HCT116 (cell line): ENCODE measurements around the gene UBE2G2. TPM values are rescaled to one million over a fixed set of nuclear protein-coding genes. Genes with fewer than 3 reads are reported as not detected.
A peak's percentile ranks its signal among the peaks of the same experiment; 100 is the strongest.

Source experiments
- ATAC-seq: fragments of 200-7000 bp; cut with Tn5 transposase; 2 replicates; pipeline ENCODE4 v1.9.1; 2020; ENCODE audit warnings: mild to moderate bottlenecking, moderate library complexity
- BruUV-seq: library from RNA; stranded (reverse); fragments of 400-500 nt; replicated peaks from 2 replicates; lab custom pipeline; 2021; lab: Mats Ljungman, UMichigan
- CTCF ChIA-PET: fragments of 300-600 bp; sonication (Branson Sonifier 250); formaldehyde crosslinking; loops from one replicate; lab custom pipeline; 2021; ENCODE audit warnings: antibody characterized with exemption; lab: Charles Lee
- POLR2A ChIA-PET: fragments of 300-600, 350-600 bp; sonication (Branson Sonifier 250); formaldehyde crosslinking; loops from one replicate; lab custom pipeline; 2021; ENCODE audit warnings: antibody characterized with exemption; lab: Charles Lee
- RAD21 ChIA-PET, 2 experiments: fragments of 300-600 bp; sonication (Branson Sonifier 250); formaldehyde crosslinking; loops; one replicate each; lab custom pipeline; 2023; ENCODE audit warnings: low total read pairs in 2 of 2; ENCODE audit not compliant: uncharacterized antibody in 2 of 2, unreplicated experiment in 2 of 2, low non-redundant PET in 1 of 2; lab: Charles Lee
- DNase-seq: peaks from one replicate; pipeline ENCODE4 v3.0.0-alpha.2; 2010; ENCODE audit warnings: low read depth, low spot score
- H2AFZ ChIP-seq: fragments of 200-600 bp; shearing (Covaris generic), sonication (generic); 2 replicates; pipeline ENCODE4 v1.6.1; 2017; ENCODE audit warnings: low read depth, mixed run types, mixed read lengths, antibody characterized with exemption, low read length; ENCODE audit not compliant: poor library complexity, severe bottlenecking
- H3K27ac ChIP-seq: 2 replicates; pipeline ENCODE4 v1.5.1; 2012; ENCODE audit warnings: low read depth, low read length
- H3K27me3 ChIP-seq: fragments of 200-600 bp; sonication (generic); 2 replicates; pipeline ENCODE4 v1.6.1; 2016; ENCODE audit warnings: mixed run types, low read length, mixed read lengths; ENCODE audit not compliant: insufficient read depth
- H3K36me3 ChIP-seq, 2 experiments: fragments of 200-500 bp in 1 of 2; fragments of 200-600 bp in 1 of 2; sonication (Bioruptor generic) in 1 of 2; sonication (generic) in 1 of 2; 2 replicates each; pipeline versions ENCODE4 v1.5.1 to v1.6.1; 2014 to 2016; ENCODE audit warnings: low read length in 2 of 2, inconsistent platforms in 1 of 2, mixed read lengths in 1 of 2, mixed run types in 1 of 2; ENCODE audit not compliant: insufficient read depth in 2 of 2, control insufficient read depth in 1 of 2
- H3K4me1 ChIP-seq, 2 experiments: fragments of 200-600 bp in 1 of 2; sonication (generic) in 1 of 2; 2 replicates each; pipeline versions ENCODE4 v1.5.1 to v1.6.1; 2012 to 2017; ENCODE audit warnings: low read length in 2 of 2, inconsistent platforms in 1 of 2, mild to moderate bottlenecking in 1 of 2, mixed read lengths in 1 of 2, mixed run types in 1 of 2, moderate library complexity in 1 of 2; ENCODE audit not compliant: insufficient read depth in 2 of 2, control insufficient read depth in 1 of 2
- H3K4me2 ChIP-seq: fragments of 200-600 bp; sonication (generic); 2 replicates; pipeline ENCODE4 v1.6.1; 2017; ENCODE audit warnings: mixed run types, low read length, mixed read lengths
- H3K4me3 ChIP-seq, 2 experiments: fragments of 200-600 bp in 1 of 2; sonication (generic) in 1 of 2; replicated peaks in 1 of 2; 2 replicates each; pipeline ENCODE4 v1.5.1; 2011 to 2016; ENCODE audit warnings: low read length in 2 of 2, control low read depth in 1 of 2, low read depth in 1 of 2, mild to moderate bottlenecking in 1 of 2, mixed read lengths in 1 of 2, mixed run types in 1 of 2
- H3K79me2 ChIP-seq: fragments of 200-600 bp; sonication (generic); 2 replicates; pipeline ENCODE4 v1.6.1; 2017; ENCODE audit warnings: mild to moderate bottlenecking, mixed run types, low read length, moderate library complexity, mixed read lengths; ENCODE audit not compliant: insufficient read depth
- H3K9ac ChIP-seq: fragments of 200-600 bp; sonication (generic); 2 replicates; pipeline ENCODE4 v1.6.1; 2016; ENCODE audit warnings: low read length, mixed read lengths
- H3K9me2 ChIP-seq: fragments of 200-600 bp; sonication (generic), shearing (Covaris generic); 2 replicates; pipeline ENCODE4 v1.6.1; 2017; ENCODE audit warnings: mixed run types, mild to moderate bottlenecking, moderate library complexity; ENCODE audit not compliant: insufficient read depth
- H3K9me3 ChIP-seq, 2 experiments: fragments of 200-500 bp in 1 of 2; fragments of 200-600 bp in 1 of 2; sonication (Bioruptor generic) in 1 of 2; sonication (generic) in 1 of 2; 2 replicates each; pipeline ENCODE4 v1.6.1; 2014 to 2017; ENCODE audit warnings: low read length in 2 of 2, mixed read lengths in 2 of 2, inconsistent platforms in 1 of 2, low read depth in 1 of 2, mild to moderate bottlenecking in 1 of 2, mixed run types in 1 of 2, moderate library complexity in 1 of 2; ENCODE audit not compliant: control insufficient read depth in 1 of 2, insufficient read depth in 1 of 2
- H4K20me1 ChIP-seq: fragments of 200-600 bp; sonication (generic), shearing (Covaris generic); 2 replicates; pipeline ENCODE4 v1.6.1; 2017; ENCODE audit warnings: mixed run types, mild to moderate bottlenecking, moderate library complexity; ENCODE audit not compliant: insufficient read depth
- ATF3 ChIP-seq: IDR thresholded peaks from 2 replicates; pipeline ENCODE4 v1.6.1; 2012
- CBX3 ChIP-seq: IDR thresholded peaks from 2 replicates; pipeline ENCODE4 v1.6.1; 2012; ENCODE audit warnings: low read depth
- CEBPB ChIP-seq: IDR thresholded peaks from 2 replicates; pipeline ENCODE4 v1.6.1; 2012; ENCODE audit warnings: low read depth
- EZH2 ChIP-seq: fragments of 200-600 bp; sonication (generic); IDR thresholded peaks from 2 replicates; pipeline ENCODE4 v1.6.1; 2017; ENCODE audit warnings: antibody characterized with exemption, mixed run types
- EZH2phosphoT487 ChIP-seq: fragments of 200-600 bp; IDR thresholded peaks from 2 replicates; pipeline ENCODE4 v1.6.1; 2018; ENCODE audit warnings: antibody characterized with exemption, borderline replicate concordance
- POLR2AphosphoS5 ChIP-seq: IDR thresholded peaks from 2 replicates; pipeline ENCODE4 v1.6.1; 2011; ENCODE audit warnings: mild to moderate bottlenecking, low read depth, low read length, moderate library complexity
- RAD21 ChIP-seq: IDR thresholded peaks from 2 replicates; pipeline ENCODE4 v1.6.1; 2012; ENCODE audit warnings: low read depth, mild to moderate bottlenecking
- SP1 ChIP-seq: IDR thresholded peaks from 2 replicates; pipeline ENCODE4 v1.6.1; 2012; ENCODE audit warnings: low read depth
- TCF7L2 ChIP-seq: IDR thresholded peaks from 2 replicates; pipeline ENCODE4 v1.7.0; 2011; ENCODE audit warnings: borderline replicate concordance, inconsistent platforms; ENCODE audit not compliant: insufficient read depth, insufficient read length; ENCODE audit errors: extremely low read depth
- ZNF274 ChIP-seq: fragments of 200-500 bp; sonication (Bioruptor generic); IDR thresholded peaks from 2 replicates; pipeline ENCODE4 v1.6.1; 2014; ENCODE audit warnings: mild to moderate bottlenecking, low read depth, low read length, inconsistent platforms
- intact Hi-C: fragments of 100-400 bp; cut with micrococcal nuclease; formaldehyde crosslinking; loops from 2 replicates; pipeline ENCODE4 v1.10.0; 2022
- total RNA-seq: library from RNA; stranded (reverse); gene quantifications from one replicate; pipeline ENCODE4 v1.2.1, GENCODE V29; 2021; ENCODE audit not compliant: unreplicated experiment
- TF ChIP-seq, protein P1 (sequence below), 3 experiments: fragments of 200-600 bp in 1 of 3; sonication (generic) in 1 of 3; IDR thresholded peaks in 2 of 3; conservative IDR thresholded peaks in 1 of 3; 2 replicates each; pipeline ENCODE4 v1.5.1; 2012 to 2017; ENCODE audit warnings: low read depth in 2 of 3, low read length in 2 of 3, antibody characterized with exemption in 1 of 3, borderline replicate concordance in 1 of 3, control low read depth in 1 of 3, mild to moderate bottlenecking in 1 of 3, mixed read lengths in 1 of 3, mixed run types in 1 of 3, moderate library complexity in 1 of 3; ENCODE audit not compliant: insufficient read depth in 1 of 3
- TF ChIP-seq, protein P2 (sequence below): IDR thresholded peaks from 2 replicates; pipeline ENCODE4 v1.6.1; 2012
- TF ChIP-seq, protein P3 (sequence below): IDR thresholded peaks from 2 replicates; pipeline ENCODE4 v1.6.1; 2011; ENCODE audit warnings: mild to moderate bottlenecking, low read length, moderate library complexity; ENCODE audit not compliant: insufficient replicate concordance; ENCODE audit errors: extremely low read depth

UBE2G2 gene
- total RNA-seq, 1 experiment from 2014 or later = 86.5 TPM

- Histone ChIP-seq H3K27me3 (no peaks in the 10 kb centered on the region), H4K20me1 (no peaks in the 10 kb centered on the region), H3K4me2 (no peak overlapping the region), H2AFZ (no peak overlapping the region), H3K36me3 (no peaks in the 10 kb centered on the region), H3K79me2 (no peaks in the 10 kb centered on the region), H3K4me1 (no peaks in the 10 kb centered on the region), H3K4me3 (no peak overlapping the region), H3K27ac (no peak overlapping the region), H3K9me2 (no peaks in the 10 kb centered on the region), H3K9me3 (no peaks in the 10 kb centered on the region), H3K9ac (no peak overlapping the region)
- peak; percentile 59 for ATAC-seq
- intact Hi-C loops = loop anchor here (2.0 kb wide), 1 partner anchor 232 kb away; no protein-coding TSS in a partner anchor
- TF ChIP-seq, protein P1, sequence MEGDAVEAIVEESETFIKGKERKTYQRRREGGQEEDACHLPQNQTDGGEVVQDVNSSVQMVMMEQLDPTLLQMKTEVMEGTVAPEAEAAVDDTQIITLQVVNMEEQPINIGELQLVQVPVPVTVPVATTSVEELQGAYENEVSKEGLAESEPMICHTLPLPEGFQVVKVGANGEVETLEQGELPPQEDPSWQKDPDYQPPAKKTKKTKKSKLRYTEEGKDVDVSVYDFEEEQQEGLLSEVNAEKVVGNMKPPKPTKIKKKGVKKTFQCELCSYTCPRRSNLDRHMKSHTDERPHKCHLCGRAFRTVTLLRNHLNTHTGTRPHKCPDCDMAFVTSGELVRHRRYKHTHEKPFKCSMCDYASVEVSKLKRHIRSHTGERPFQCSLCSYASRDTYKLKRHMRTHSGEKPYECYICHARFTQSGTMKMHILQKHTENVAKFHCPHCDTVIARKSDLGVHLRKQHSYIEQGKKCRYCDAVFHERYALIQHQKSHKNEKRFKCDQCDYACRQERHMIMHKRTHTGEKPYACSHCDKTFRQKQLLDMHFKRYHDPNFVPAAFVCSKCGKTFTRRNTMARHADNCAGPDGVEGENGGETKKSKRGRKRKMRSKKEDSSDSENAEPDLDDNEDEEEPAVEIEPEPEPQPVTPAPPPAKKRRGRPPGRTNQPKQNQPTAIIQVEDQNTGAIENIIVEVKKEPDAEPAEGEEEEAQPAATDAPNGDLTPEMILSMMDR (IDR thresholded peaks at IDR 0.05 in 2 of 3, conservative IDR thresholded peaks at IDR 0.05 in 1 of 3; ENCODE audit: borderline replicate concordance in 1 of 3, insufficient read depth in 1 of 3, low read depth in 2 of 3, low read length in 2 of 3) = peak; percentile 30 to 46 (median 37); a peak in 4 of 6 replicates
- TF ChIP-seq, protein P2, sequence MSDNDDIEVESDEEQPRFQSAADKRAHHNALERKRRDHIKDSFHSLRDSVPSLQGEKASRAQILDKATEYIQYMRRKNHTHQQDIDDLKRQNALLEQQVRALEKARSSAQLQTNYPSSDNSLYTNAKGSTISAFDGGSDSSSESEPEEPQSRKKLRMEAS = no peak
- TF ChIP-seq ZNF274 = no peak
- TF ChIP-seq RAD21 = peak; percentile 62
- ChIA-PET CTCF (interaction anchor here (0.6 to 3.0 kb wide), 11 partner anchors 10 to 275 kb away, joined by 3 to 38 read pairs (median 3); no protein-coding TSS in a partner anchor), POLR2A (no interaction called here), RAD21 (interaction anchor here (1.1 to 1.2 kb wide), 2 partner anchors 51 to 232 kb away, joined by 3 to 6 read pairs; no protein-coding TSS in a partner anchor)
- no peak for DNase-seq
- no TSS peak for BruUV-seq
Observed at GRCh38 chr21:44742418-44743153, 59.0 kb downstream of the UBE2G2 start.

- CTCF ChIA-PET = interaction anchor here (0.9 to 3.0 kb wide), 9 partner anchors 11 to 274 kb away, joined by 3 to 38 read pairs (median 4); no protein-coding TSS in a partner anchor
- H3K4me2 ChIP-seq = no peak overlapping the region
- no peaks in the 10 kb centered on the region for H3K36me3 ChIP-seq
- no peak overlapping the region for H3K27ac ChIP-seq
- ATAC-seq = no peak
- intact Hi-C loops = loop anchor here (2.0 kb wide), 1 partner anchor 231 kb away; no protein-coding TSS in a partner anchor
- no peak overlapping the region for H2AFZ ChIP-seq
- POLR2A ChIA-PET = no interaction called here
- no peak overlapping the region for H3K9ac ChIP-seq
- DNase-seq = no peak
- RAD21 ChIA-PET = interaction anchor here (1.1 to 1.2 kb wide), 2 partner anchors 51 to 232 kb away, joined by 3 to 6 read pairs; no protein-coding TSS in a partner anchor
- no peaks in the 10 kb centered on the region for H4K20me1 ChIP-seq
- no peaks in the 10 kb centered on the region for H3K4me1 ChIP-seq
- H3K9me2 ChIP-seq = no peaks in the 10 kb centered on the region
- no peak overlapping the region for H3K4me3 ChIP-seq
- no TSS peak for BruUV-seq
- H3K27me3 ChIP-seq = no peaks in the 10 kb centered on the region
- no peaks in the 10 kb centered on the region for H3K9me3 ChIP-seq
- no peaks in the 10 kb centered on the region for H3K79me2 ChIP-seq
- no peak for TF ChIP-seq CEBPB
- no peak for TF ChIP-seq EZH2
- TF ChIP-seq, protein P2 = no peak
- no peak for TF ChIP-seq POLR2AphosphoS5
- TF ChIP-seq SP1 = no peak
- TF ChIP-seq EZH2phosphoT487 = no peak
- TF ChIP-seq RAD21 = no peak
- TF ChIP-seq, protein P3, sequence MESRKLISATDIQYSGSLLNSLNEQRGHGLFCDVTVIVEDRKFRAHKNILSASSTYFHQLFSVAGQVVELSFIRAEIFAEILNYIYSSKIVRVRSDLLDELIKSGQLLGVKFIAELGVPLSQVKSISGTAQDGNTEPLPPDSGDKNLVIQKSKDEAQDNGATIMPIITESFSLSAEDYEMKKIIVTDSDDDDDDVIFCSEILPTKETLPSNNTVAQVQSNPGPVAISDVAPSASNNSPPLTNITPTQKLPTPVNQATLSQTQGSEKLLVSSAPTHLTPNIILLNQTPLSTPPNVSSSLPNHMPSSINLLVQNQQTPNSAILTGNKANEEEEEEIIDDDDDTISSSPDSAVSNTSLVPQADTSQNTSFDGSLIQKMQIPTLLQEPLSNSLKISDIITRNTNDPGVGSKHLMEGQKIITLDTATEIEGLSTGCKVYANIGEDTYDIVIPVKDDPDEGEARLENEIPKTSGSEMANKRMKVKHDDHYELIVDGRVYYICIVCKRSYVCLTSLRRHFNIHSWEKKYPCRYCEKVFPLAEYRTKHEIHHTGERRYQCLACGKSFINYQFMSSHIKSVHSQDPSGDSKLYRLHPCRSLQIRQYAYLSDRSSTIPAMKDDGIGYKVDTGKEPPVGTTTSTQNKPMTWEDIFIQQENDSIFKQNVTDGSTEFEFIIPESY = no peak
- no peak for TF ChIP-seq TCF7L2
- TF ChIP-seq CBX3 = no peak
- TF ChIP-seq ATF3 = no peak
Observed at GRCh38 chr21:44741921-44742320, 59.7 kb downstream of the UBE2G2 start.
